Caco-2 (cell line): ENCODE data around the gene B3GALT6. TPM values are rescaled to one million over a fixed set of nuclear protein-coding genes. Genes with fewer than 3 reads are reported as not detected.

Source experiments
- BruUV-seq: library from RNA; stranded (reverse); fragments of 400-500 nt; replicated peaks from 2 replicates; lab custom pipeline; 2021; lab: Mats Ljungman, UMichigan
- CTCF ChIA-PET: fragments of 300-600 bp; sonication (Branson Sonifier 250); formaldehyde crosslinking; loops from one replicate; lab custom pipeline; 2022; ENCODE audit warnings: antibody characterized with exemption; lab: Charles Lee
- POLR2A ChIA-PET: fragments of 300-600 bp; sonication (Branson Sonifier 250); formaldehyde crosslinking; loops from one replicate; lab custom pipeline; 2022; ENCODE audit warnings: antibody characterized with exemption; lab: Charles Lee
- DNase-seq, 2 experiments: peaks; one replicate each; pipeline versions ENCODE4 v3.0.0 to v3.0.0-alpha.2; 2020 to 2022
- H3K27me3 ChIP-seq: replicated peaks from 2 replicates; pipeline ENCODE4 v1.6.0; 2011; ENCODE audit warnings: low read length; ENCODE audit not compliant: control insufficient read depth, insufficient read depth
- H3K36me3 ChIP-seq: 2 replicates; pipeline ENCODE4 v1.5.1; 2011; ENCODE audit warnings: low read length; ENCODE audit not compliant: control insufficient read depth, insufficient read depth
- H3K4me1 ChIP-seq: fragments of 250-450 bp; sonication (Bioruptor Pico); 2 replicates; pipeline ENCODE4 v1.5.1; 2020; ENCODE audit warnings: mild to moderate bottlenecking
- H3K4me3 ChIP-seq: 2 replicates; pipeline ENCODE4 v1.5.1; 2011; ENCODE audit warnings: low read depth, mild to moderate bottlenecking, control low read depth, low read length
- H3K9me3 ChIP-seq: fragments of 250-450 bp; sonication (Bioruptor Pico); 2 replicates; pipeline ENCODE4 v1.5.1; 2020; ENCODE audit warnings: mild to moderate bottlenecking, moderate library complexity
- H3K27ac Mint-ChIP-seq: one replicate; pipeline ENCODE4 v1.8.0; 2022; ENCODE audit warnings: mixed read lengths; ENCODE audit not compliant: unreplicated experiment
- H3K27me3 Mint-ChIP-seq: one replicate; pipeline ENCODE4 v1.8.0; 2022; ENCODE audit warnings: mixed read lengths; ENCODE audit not compliant: insufficient read depth, unreplicated experiment
- H3K36me3 Mint-ChIP-seq: one replicate; pipeline ENCODE4 v1.8.0; 2022; ENCODE audit warnings: mild to moderate bottlenecking, mixed read lengths; ENCODE audit not compliant: insufficient read depth, unreplicated experiment
- H3K4me1 Mint-ChIP-seq: one replicate; pipeline ENCODE4 v1.8.0; 2022; ENCODE audit warnings: low read depth, mixed read lengths; ENCODE audit not compliant: unreplicated experiment
- H3K4me3 Mint-ChIP-seq: one replicate; pipeline ENCODE4 v1.8.0; 2022; ENCODE audit warnings: mild to moderate bottlenecking, moderate library complexity, mixed read lengths; ENCODE audit not compliant: unreplicated experiment
- H3K9me3 Mint-ChIP-seq: one replicate; pipeline ENCODE4 v1.8.0; 2022; ENCODE audit warnings: mixed read lengths; ENCODE audit not compliant: unreplicated experiment
- CTCF ChIP-seq, 2 experiments: fragments of 200-600 bp in 1 of 2; IDR thresholded peaks; 1 replicate in 1 of 2; 2 replicates in 1 of 2; pipeline versions ENCODE4 v1.5.1 to v1.8.0; 2011 to 2022; ENCODE audit warnings: antibody characterized with exemption in 1 of 2, control low read depth in 1 of 2, inconsistent platforms in 1 of 2, low read depth in 1 of 2, low read length in 1 of 2, mild to moderate bottlenecking in 1 of 2, moderate library complexity in 1 of 2; ENCODE audit not compliant: insufficient read depth in 1 of 2, severe bottlenecking in 1 of 2, unreplicated experiment in 1 of 2
- intact Hi-C: fragments of 100-400 bp; cut with micrococcal nuclease; formaldehyde crosslinking; loops from one replicate; pipeline ENCODE4 v1.10.0; 2022; ENCODE audit not compliant: unreplicated experiment
- total RNA-seq: library from RNA; stranded (reverse); gene quantifications from 2 replicates; pipeline ENCODE4 v1.2.3, GENCODE V29; 2022

B3GALT6 gene
- total RNA-seq, 1 experiment from 2014 or later: 24.8 TPM

- H3K27me3 Mint-ChIP-seq: no peaks in the 10 kb centered on the region
- no peak for TF ChIP-seq CTCF (IDR thresholded peaks at IDR 0.05; ENCODE audit: insufficient read depth in 1 of 2, low read depth in 1 of 2, low read length in 1 of 2, severe bottlenecking in 1 of 2, unreplicated experiment in 1 of 2)
- intact Hi-C loops: no loop called here
- no peaks in the 10 kb centered on the region for H3K36me3 ChIP-seq
- CTCF ChIA-PET: interaction anchor here (0.6 kb wide), 1 partner anchor 16 kb away, joined by 3 read pairs; no protein-coding TSS in a partner anchor
- H3K4me3 ChIP-seq: no peak overlapping the region
- no peak overlapping the region for H3K4me3 Mint-ChIP-seq
- peaks cover 38% of the 10 kb centered on the region for H3K36me3 Mint-ChIP-seq
- DNase-seq: no peak
- H3K27me3 ChIP-seq: no peaks in the 10 kb centered on the region
- H3K9me3 ChIP-seq: no peaks in the 10 kb centered on the region
- H3K4me1 Mint-ChIP-seq: no peaks in the 10 kb centered on the region
- H3K27ac Mint-ChIP-seq: no peak overlapping the region
- no peaks in the 10 kb centered on the region for H3K9me3 Mint-ChIP-seq
- no TSS peak for BruUV-seq
- POLR2A ChIA-PET: no interaction called here
- peaks cover 40% of the 10 kb centered on the region for H3K4me1 ChIP-seq
Observed at GRCh38 chr1:1240822-1241587, 9.0 kb downstream of the B3GALT6 start.

- Histone ChIP-seq H3K9me3 (no peaks in the 10 kb centered on the region), H3K36me3 (no peaks in the 10 kb centered on the region), H3K27me3 (no peaks in the 10 kb centered on the region), H3K4me3 (no peak overlapping the region), H3K4me1 (peaks cover 39% of the 10 kb centered on the region)
- Mint-ChIP-seq H3K4me3 (no peak overlapping the region), H3K27me3 (no peaks in the 10 kb centered on the region), H3K27ac (no peak overlapping the region), H3K9me3 (no peaks in the 10 kb centered on the region), H3K36me3 (peaks cover 38% of the 10 kb centered on the region), H3K4me1 (no peaks in the 10 kb centered on the region)
- TF ChIP-seq CTCF (IDR thresholded peaks at IDR 0.05; ENCODE audit: insufficient read depth in 1 of 2, low read depth in 1 of 2, low read length in 1 of 2, severe bottlenecking in 1 of 2, unreplicated experiment in 1 of 2): no peak
- intact Hi-C loops: no loop called here
- ChIA-PET CTCF (no interaction called here), POLR2A (no interaction called here)
- no TSS peak for BruUV-seq
- DNase-seq: no peak
Observed at GRCh38 chr1:1241588-1242219, 9.7 kb downstream of the B3GALT6 start.

GRCh38 chr1:1242461-1243265 is 10.6 kb downstream of the B3GALT6 start:
- BruUV-seq: no TSS peak
- no peaks in the 10 kb centered on the region for H3K9me3 Mint-ChIP-seq
- ChIA-PET CTCF (no interaction called here), POLR2A (no interaction called here)
- Histone ChIP-seq H3K36me3 (no peaks in the 10 kb centered on the region), H3K4me1 (peaks cover 29% of the 10 kb centered on the region), H3K4me3 (no peak overlapping the region), H3K9me3 (no peaks in the 10 kb centered on the region), H3K27me3 (no peaks in the 10 kb centered on the region)
- H3K36me3 Mint-ChIP-seq: peaks cover 38% of the 10 kb centered on the region
- intact Hi-C loops: no loop called here
- H3K27ac Mint-ChIP-seq: no peak overlapping the region
- DNase-seq: no peak
- H3K4me3 Mint-ChIP-seq: no peak overlapping the region
- H3K4me1 Mint-ChIP-seq: no peaks in the 10 kb centered on the region
- no peaks in the 10 kb centered on the region for H3K27me3 Mint-ChIP-seq
- TF ChIP-seq CTCF (IDR thresholded peaks at IDR 0.05; ENCODE audit: insufficient read depth in 1 of 2, low read depth in 1 of 2, low read length in 1 of 2, severe bottlenecking in 1 of 2, unreplicated experiment in 1 of 2): no peak
